Measurements from ENCODE around the gene TFAP2E. TPM values are rescaled to one million over a fixed set of nuclear protein-coding genes. Genes with fewer than 3 reads are reported as not detected.

The TFAP2E gene
- total RNA-seq, 2 donors from 2014 or later: 4.7 TPM; not detected in 1

- H3K4me3 ChIP-seq: no peak overlapping the region
- no peaks in the 10 kb centered on the region for H3K4me1 ChIP-seq (ENCODE audit: control insufficient read depth in 1 of 2, low read depth in 2 of 2)
- no peak for DNase-seq (ENCODE audit: low spot score)
- no peak overlapping the region for H3K27ac ChIP-seq
- no peak for ATAC-seq (ENCODE audit: insufficient number of reproducible peaks, low FRiP score, low read depth)
- H3K27me3 ChIP-seq (replicated peaks; ENCODE audit: insufficient read depth): no peaks in the 10 kb centered on the region
- H3K36me3 ChIP-seq: peaks cover 3% of the 10 kb centered on the region
- TF ChIP-seq, protein P1, sequence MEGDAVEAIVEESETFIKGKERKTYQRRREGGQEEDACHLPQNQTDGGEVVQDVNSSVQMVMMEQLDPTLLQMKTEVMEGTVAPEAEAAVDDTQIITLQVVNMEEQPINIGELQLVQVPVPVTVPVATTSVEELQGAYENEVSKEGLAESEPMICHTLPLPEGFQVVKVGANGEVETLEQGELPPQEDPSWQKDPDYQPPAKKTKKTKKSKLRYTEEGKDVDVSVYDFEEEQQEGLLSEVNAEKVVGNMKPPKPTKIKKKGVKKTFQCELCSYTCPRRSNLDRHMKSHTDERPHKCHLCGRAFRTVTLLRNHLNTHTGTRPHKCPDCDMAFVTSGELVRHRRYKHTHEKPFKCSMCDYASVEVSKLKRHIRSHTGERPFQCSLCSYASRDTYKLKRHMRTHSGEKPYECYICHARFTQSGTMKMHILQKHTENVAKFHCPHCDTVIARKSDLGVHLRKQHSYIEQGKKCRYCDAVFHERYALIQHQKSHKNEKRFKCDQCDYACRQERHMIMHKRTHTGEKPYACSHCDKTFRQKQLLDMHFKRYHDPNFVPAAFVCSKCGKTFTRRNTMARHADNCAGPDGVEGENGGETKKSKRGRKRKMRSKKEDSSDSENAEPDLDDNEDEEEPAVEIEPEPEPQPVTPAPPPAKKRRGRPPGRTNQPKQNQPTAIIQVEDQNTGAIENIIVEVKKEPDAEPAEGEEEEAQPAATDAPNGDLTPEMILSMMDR (IDR thresholded peaks at IDR 0.05): no peak
- no peaks in the 10 kb centered on the region for H3K9me3 ChIP-seq
These were observed 50.7 kb downstream of the TFAP2E start for GRCh38 chr1:35623832-35624231.

DNA sequence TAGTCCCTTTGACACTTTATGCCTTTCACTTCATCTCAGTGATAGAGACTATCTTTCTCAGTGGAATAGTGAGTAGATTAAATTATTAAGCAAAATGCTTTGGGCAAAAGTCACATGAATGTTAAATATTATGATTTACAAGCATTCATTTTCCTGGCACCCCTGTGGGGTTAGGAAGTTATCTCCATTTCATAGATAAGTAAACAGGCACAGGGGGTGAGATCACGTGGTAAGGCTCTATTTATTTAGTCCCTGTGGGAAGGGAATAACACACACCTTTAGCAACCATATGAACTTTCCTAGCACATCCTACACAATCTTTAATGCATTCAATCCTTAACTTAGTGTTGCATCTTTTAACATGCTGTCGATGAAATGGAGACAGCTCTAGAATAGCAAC is 55.9 kb downstream of the TFAP2E start:
- Histone ChIP-seq H3K4me3 (no peak overlapping the region), H3K36me3 (peaks cover 40% of the 10 kb centered on the region), H3K4me1 (ENCODE audit: control insufficient read depth in 1 of 2, low read depth in 2 of 2) (no peaks in the 10 kb centered on the region), H3K27ac (no peak overlapping the region), H3K27me3 (replicated peaks; ENCODE audit: insufficient read depth) (no peaks in the 10 kb centered on the region), H3K9me3 (no peaks in the 10 kb centered on the region)
- TF ChIP-seq, protein P1 (IDR thresholded peaks at IDR 0.05): no peak
- no peak for DNase-seq (ENCODE audit: low spot score)
- no peak for ATAC-seq (ENCODE audit: insufficient number of reproducible peaks, low FRiP score, low read depth)

DNA sequence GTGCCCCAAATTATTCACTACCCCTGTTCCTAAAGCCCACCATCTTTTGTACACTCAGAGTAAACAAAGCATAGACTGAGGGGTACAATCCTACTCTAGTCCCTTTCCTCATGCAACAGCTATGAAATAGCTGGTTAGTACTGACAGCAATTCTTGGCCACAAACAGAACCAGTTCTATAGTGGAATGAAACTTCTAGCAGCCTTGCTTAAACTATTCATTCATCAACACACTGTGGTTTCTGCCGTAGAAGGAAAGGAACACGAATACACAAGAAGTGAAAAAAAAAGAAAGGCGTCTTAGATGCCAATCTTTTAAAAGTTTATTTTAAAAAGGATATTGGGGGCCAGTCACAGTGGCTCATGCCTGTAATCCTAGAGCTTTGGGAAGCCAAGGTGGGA is 58.3 kb downstream of the TFAP2E start:
- no peak overlapping the region for H3K27ac ChIP-seq
- H3K36me3 ChIP-seq: peaks cover 53% of the 10 kb centered on the region
- TF ChIP-seq, protein P1 (IDR thresholded peaks at IDR 0.05): no peak
- H3K4me3 ChIP-seq: no peak overlapping the region
- no peak for ATAC-seq (ENCODE audit: insufficient number of reproducible peaks, low FRiP score, low read depth)
- no peaks in the 10 kb centered on the region for H3K9me3 ChIP-seq
- DNase-seq (ENCODE audit: low spot score): no peak
- peaks cover 0 to 5% of the 10 kb centered on the region in 2 donors for H3K4me1 ChIP-seq (ENCODE audit: control insufficient read depth in 1 of 2, low read depth in 2 of 2)
- no peaks in the 10 kb centered on the region for H3K27me3 ChIP-seq (replicated peaks; ENCODE audit: insufficient read depth)

GRCh38 chr1:35633547-35633946 is 60.4 kb downstream of the TFAP2E start:
- TF ChIP-seq, protein P1 (IDR thresholded peaks at IDR 0.05): no peak
- Histone ChIP-seq H3K27me3 (replicated peaks; ENCODE audit: insufficient read depth) (no peaks in the 10 kb centered on the region), H3K9me3 (no peaks in the 10 kb centered on the region), H3K4me3 (no peak overlapping the region), H3K36me3 (peaks cover 53% of the 10 kb centered on the region), H3K4me1 (ENCODE audit: control insufficient read depth in 1 of 2, low read depth in 2 of 2) (peaks cover 4 to 26% of the 10 kb centered on the region in 2 donors), H3K27ac (no peak overlapping the region)
- no peak for ATAC-seq (ENCODE audit: insufficient number of reproducible peaks, low FRiP score, low read depth)
- no peak for DNase-seq (ENCODE audit: low spot score)

DNA sequence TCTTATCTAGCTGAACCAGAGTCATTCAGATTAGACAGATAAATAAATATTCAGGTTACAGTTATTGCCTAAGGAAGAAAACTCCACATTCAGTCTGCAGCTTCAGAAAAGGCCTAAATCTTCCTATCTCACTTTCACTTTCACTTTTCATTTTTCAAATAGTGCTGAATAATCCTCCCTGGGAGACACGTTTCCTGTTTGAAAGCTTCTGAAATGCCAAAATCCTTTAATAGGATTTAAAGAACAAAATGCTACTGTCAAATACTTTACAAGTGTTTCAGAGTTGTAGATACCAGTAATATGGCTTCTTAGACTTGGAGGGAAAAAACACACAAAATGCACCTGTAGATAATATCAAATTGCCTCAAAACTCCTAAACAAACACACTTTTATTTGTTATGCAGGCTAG is 64.3 kb downstream of the TFAP2E start:
- Histone ChIP-seq H3K9me3 (no peaks in the 10 kb centered on the region), H3K4me3 (peak overlapping the region; percentile 63), H3K27me3 (replicated peaks; ENCODE audit: insufficient read depth) (no peaks in the 10 kb centered on the region), H3K36me3 (peaks cover 27% of the 10 kb centered on the region), H3K4me1 (ENCODE audit: control insufficient read depth in 1 of 2, low read depth in 2 of 2) (peaks cover 18 to 47% of the 10 kb centered on the region in 2 donors), H3K27ac (peak overlapping the region in 1 of 2 donors; percentile 56)
- TF ChIP-seq, protein P1 (IDR thresholded peaks at IDR 0.05): no peak
- DNase-seq (ENCODE audit: low spot score) (no peak), ATAC-seq (ENCODE audit: insufficient number of reproducible peaks, low FRiP score, low read depth) (no peak)
